ENCODE data around the gene CDK2. TPM values are rescaled to one million over a fixed set of nuclear protein-coding genes. Genes with fewer than 3 reads are reported as not detected.

CDK2 gene
- total RNA-seq, 2 donors from 2014 or later = 10.4 to 19.7 TPM

GRCh38 chr12:55933799-55934742 is 32.6 kb upstream of the CDK2 start:
- intact Hi-C loops (cut with DNase I, micrococcal nuclease) = loop anchor here in 1 of 2 donors (5.0 kb wide), 1 partner anchor 38 kb away; the partner anchor contains the start of gene RAB5B
- DNase-seq (no peak), ATAC-seq (no peak)

GRCh38 chr12:55934773-55935172 is 31.9 kb upstream of the CDK2 start:
- DNase-seq = no peak
- intact Hi-C loops (cut with DNase I, micrococcal nuclease) = loop anchor here in 1 of 2 donors (5.0 kb wide), 2 partner anchors 38 to 192 kb away; partner anchors contain the start of genes GDF11 and RAB5B
- no peak for ATAC-seq

- intact Hi-C loops (cut with DNase I, micrococcal nuclease) = loop anchor here in 1 of 2 donors (5.0 kb wide), 1 partner anchor 193 kb away; the partner anchor contains the start of gene GDF11
- no peak for ATAC-seq
- DNase-seq = peak in 1 of 2 donors; percentile 39
Measured at GRCh38 chr12:55935738-55936151, 30.9 kb upstream of the CDK2 start.

- ATAC-seq (no peak), DNase-seq (no peak)
- intact Hi-C loops (cut with DNase I, micrococcal nuclease) = loop anchor here in 1 of 2 donors (5.0 kb wide), 1 partner anchor 196 kb away; the partner anchor contains the start of gene GDF11
Measured at GRCh38 chr12:55937981-55938380, 28.6 kb upstream of the CDK2 start.

DNA sequence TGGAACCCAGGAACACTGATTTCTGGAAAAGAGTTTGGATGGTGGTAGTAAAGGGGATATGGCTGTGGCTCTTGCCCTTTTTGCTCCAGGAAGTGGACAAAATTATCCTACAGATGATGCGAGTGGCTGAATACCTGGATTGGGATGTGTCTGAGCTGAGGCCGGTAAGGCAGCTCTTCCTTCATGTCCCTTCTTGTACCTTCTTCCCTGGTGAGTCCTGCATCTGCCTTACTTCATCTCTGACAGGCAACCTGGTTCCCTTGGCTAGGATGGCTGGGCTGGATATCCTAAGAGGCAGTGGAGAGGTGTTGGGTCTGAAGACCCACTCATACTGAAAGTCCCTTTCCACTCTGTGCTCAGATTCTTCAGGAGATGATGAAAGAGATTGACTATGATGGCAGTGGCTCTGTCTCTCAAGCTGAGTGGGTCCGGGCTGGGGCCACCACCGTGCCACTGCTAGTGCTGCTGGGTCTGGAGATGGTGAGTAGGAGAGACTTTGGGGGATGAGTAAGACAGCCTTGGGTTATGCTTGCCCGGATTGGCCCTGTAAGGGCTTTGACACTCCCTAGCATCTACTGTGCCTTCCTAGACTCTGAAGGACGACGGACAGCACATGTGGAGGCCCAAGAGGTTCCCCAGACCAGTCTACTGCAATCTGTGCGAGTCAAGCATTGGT is 27.7 kb upstream of the CDK2 start:
- DNase-seq = no peak
- ATAC-seq = no peak
- intact Hi-C loops (cut with DNase I, micrococcal nuclease) = loop anchor here in 1 of 2 donors (5.0 kb wide), 1 partner anchor 197 kb away; the partner anchor contains the start of gene GDF11

GRCh38 chr12:55940065-55940732 is 26.4 kb upstream of the CDK2 start:
- intact Hi-C loops (cut with DNase I, micrococcal nuclease) = no loop called here
- ATAC-seq = peak; percentile 89
- DNase-seq = peak; percentile 86 to 89

- intact Hi-C loops (cut with DNase I, micrococcal nuclease) = no loop called here
- DNase-seq (no peak), ATAC-seq (no peak)
Measured at GRCh38 chr12:55942055-55942454, 24.6 kb upstream of the CDK2 start.

- intact Hi-C loops (cut with DNase I, micrococcal nuclease) = no loop called here
- DNase-seq (no peak), ATAC-seq (no peak)
Measured at GRCh38 chr12:55942577-55943136, 24.0 kb upstream of the CDK2 start.

DNA sequence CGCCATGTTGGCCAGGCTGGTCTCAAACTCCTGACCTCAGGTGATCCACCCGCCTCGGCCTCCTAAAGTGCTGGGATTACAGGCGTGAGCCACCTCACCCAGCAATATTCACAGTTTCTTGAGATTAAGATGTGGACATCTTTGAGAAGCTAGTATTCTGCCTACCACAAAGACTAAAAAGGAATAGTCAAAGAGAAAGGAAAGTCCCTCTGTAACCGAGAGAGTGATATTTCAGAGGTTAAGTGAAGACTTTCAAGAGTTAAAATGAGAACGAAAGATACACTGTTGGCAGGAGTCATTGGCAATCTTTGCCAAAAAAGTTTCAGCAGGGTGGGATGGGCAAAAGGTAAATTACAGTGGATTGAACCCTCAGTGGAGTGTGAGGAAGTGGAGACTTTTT is 20.1 kb upstream of the CDK2 start:
- ATAC-seq = no peak
- DNase-seq = no peak
- intact Hi-C loops (cut with DNase I, micrococcal nuclease) = no loop called here

- intact Hi-C loops (cut with DNase I, micrococcal nuclease) = no loop called here
- no peak for DNase-seq
- peak; percentile 2 for ATAC-seq
Measured at GRCh38 chr12:55955344-55955743, 11.3 kb upstream of the CDK2 start.

DNA sequence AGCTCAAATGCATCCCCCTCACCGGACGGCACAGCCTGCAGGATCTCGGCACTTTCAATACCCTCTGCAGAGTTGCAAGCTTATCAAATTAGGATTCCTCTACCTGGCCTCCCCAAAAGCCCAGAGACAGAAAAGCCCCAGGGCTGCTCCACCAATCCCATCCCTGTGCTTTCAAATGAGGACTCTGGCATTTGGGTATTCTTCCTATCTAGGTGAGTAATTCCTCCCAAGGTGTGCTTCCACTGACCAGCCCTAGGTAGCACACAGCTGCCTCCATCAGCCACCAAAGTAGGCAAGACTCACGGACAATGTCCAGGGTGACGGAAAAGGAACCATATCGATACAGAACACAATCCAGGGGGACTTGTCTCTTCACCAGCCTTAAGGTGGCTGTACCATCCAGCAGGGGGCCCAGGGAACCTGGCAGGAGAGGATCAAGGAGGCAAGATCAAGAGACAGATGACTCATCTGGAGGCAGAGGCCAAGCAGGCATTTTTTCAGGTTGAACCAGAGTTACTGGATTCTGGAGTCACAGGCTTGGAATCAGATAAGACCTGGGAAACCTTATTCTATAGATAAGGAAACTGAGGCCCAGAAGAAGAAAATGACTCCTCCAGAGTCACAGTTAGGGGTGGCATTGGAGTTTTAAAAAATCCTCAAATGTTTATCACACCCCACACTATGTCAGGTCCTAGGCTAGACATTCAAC is 10.7 kb upstream of the CDK2 start:
- ATAC-seq = peak; percentile 54
- no peak for DNase-seq
- intact Hi-C loops (cut with DNase I, micrococcal nuclease) = no loop called here

DNA sequence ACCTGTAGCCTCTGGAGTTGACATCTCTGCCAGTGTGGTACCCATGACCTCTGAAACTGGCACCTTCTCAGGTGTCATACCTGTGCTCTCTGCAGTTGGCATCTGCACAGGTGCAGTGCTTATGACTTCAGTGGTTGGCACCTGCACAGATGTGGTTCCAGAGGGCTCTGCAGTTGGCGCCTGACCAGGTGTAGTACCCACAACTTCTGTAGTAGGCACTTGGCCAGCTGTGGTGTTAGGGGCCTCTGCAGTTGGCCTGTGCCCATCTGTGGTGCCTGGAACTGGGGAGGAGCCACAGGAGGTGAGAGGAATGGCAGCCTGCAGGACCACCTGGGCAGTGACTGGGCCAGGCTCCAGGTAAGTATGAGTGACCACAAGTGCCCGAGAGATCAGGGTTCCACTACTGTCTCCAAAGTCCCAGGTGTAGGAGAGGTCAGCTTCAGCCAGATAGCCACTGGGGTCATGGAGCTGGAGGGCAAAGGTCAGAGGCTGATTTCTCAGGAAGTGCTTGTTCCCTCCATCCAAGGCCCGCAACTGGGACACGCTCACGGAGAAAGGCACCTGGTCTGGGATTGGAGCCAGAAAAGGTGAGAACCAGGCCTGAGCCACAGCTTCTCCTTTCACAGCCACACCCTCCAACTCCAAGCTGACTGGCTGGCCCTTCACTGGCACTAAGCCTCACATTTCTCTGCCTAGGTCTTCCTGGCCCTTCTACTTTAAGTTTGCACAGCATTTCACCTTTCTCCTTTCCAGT is 9.3 kb upstream of the CDK2 start:
- intact Hi-C loops (cut with DNase I, micrococcal nuclease) = no loop called here
- DNase-seq (peak; percentile 51 to 62), ATAC-seq (peak; percentile 88)

DNA sequence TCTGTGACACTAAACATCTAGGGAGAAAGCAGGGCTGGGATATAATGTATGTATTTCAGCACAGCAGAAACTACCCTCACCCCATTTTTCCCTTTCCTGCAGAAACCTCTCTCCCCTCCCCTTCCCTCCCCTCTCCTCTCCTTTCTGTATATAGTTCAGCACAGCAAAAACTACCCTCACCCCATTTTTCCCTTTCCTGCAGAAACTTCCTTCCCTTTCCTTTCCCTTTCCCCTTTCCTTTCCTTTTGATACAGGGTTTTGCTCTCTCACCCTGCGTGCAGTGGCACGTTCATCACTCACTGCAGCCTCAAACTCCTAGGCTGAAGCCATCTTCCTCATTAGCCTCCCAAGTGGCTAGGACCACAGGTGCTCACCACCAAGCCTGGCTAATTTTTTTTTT is 2.9 kb upstream of the CDK2 start:
- ATAC-seq = no peak
- intact Hi-C loops (cut with DNase I, micrococcal nuclease) = no loop called here

DNA sequence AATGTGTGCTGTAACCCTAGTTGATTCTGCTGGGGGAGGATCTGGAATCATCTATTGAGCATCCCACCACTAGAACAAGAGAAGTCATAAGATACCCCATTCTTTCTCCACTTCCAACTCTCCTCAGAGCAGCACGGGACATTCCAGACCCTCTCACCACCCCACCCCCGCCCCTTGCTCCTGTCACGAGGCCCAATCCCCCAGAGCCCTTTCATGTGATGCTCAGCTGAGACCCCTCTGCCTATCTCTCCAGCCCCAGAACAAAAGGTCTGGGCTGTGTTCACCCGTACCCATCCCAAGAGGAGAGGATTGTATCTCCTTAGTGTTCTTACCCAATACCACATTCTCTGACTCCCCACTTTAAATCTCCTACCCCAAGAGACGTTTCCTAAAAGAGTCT is 1.4 kb upstream of the CDK2 start:
- DNase-seq = no peak
- no peak for ATAC-seq
- intact Hi-C loops (cut with DNase I, micrococcal nuclease) = no loop called here

More for the DNA sequence above, 2.9 kb upstream of the CDK2 start:
- DNase-seq = no peak

DNA sequence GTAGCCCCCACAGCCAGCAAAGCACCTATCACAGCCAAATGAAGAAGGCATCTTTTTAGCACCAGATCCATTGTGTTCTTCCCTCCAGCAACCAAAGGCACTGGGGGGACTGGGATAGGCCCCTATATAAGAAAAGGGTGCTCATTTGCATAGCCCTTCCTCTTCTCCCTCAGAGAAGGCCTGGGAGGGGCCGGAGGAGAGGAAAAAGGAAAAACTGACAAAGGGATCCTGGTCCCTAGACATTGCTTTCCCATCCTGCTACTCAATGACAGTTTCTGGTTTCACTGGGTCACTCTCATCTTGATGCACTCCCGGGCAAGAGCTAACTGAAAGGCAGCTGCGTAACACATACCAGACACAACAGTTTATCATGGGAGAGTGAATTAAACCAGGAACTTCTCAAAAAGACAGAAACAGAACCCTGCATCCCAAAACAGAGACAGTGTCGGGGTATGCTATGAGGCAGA is 656 bp upstream of the CDK2 start, which contains the start of gene PMEL:
Gene PMEL, minus strand, starts transcription at position 102 of the 467 bp plus-strand sequence. Its CDS starts 31 bp downstream, at position 71.
- ATAC-seq = peak; percentile 23
- intact Hi-C loops (cut with DNase I, micrococcal nuclease) = no loop called here
- DNase-seq = no peak

DNA sequence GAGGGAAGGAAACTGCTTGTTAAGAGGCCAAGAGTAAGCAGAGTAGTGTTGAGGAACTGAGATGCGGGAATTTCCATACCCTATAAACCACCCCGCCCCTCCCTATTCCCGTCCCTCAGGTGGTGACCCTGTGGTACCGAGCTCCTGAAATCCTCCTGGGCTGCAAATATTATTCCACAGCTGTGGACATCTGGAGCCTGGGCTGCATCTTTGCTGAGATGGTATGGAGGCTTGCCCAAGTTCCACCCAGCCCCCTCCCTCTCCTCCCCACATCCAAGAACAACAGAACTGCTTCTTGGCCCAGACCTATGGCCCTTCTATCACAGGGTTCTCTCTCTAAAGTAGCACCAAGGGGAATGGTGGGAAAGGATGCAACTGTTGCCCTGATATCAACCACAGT is 2.7 kb downstream of the CDK2 start:
- intact Hi-C loops (cut with DNase I, micrococcal nuclease) = no loop called here
- no peak for ATAC-seq

DNA sequence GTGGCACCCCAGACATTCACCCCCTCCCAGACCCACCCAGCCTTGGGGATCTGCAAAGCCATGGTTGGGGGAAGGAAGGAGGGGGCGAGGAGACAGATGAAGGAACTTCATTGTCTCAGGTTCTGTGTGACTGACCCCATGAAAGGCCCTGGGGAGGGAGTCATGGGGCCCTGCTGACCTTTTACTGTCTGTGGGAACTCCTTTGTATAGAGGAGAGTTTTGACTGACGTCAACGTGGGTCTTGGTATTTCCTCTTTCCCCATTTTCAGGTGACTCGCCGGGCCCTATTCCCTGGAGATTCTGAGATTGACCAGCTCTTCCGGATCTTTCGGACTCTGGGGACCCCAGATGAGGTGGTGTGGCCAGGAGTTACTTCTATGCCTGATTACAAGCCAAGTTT is 4.1 kb downstream of the CDK2 start:
- no peak for DNase-seq
- ATAC-seq = no peak
- intact Hi-C loops (cut with DNase I, micrococcal nuclease) = loop anchor here in 1 of 2 donors (5.0 kb wide), 1 partner anchor 38 kb away; the partner anchor contains the start of gene DGKA

More for the DNA sequence above, 2.7 kb downstream of the CDK2 start:
- DNase-seq = no peak
